AG20443 (cell line): ENCODE measurements around the gene DGKG.

Experiments
- DNase-seq: peaks from one replicate; pipeline ENCODE4 v3.0.0; 2012; ENCODE audit warnings: low spot score, mixed read lengths

DGKG gene

GRCh38 chr3:186108941-186109865 is 252.8 kb downstream of the DGKG start, which contains the start of gene ETV5:
Gene ETV5 (minus strand): TSS chr3:186109089. CDS start chr3:186105868, 3,221 bp downstream.
- peak; percentile 98 for DNase-seq

GRCh38 chr3:186108106-186108940 is 253.7 kb downstream of the DGKG start:
- peak; percentile 58 for DNase-seq

GRCh38 chr3:186107215-186108105 is 254.6 kb downstream of the DGKG start:
- DNase-seq, result peak; percentile 67

- no peak for DNase-seq
Measured at GRCh38 chr3:186105543-186105942, 256.5 kb downstream of the DGKG start.

- DNase-seq, result no peak
Measured at GRCh38 chr3:186102687-186103086, 259.3 kb downstream of the DGKG start.

- DNase-seq, result no peak
Measured at GRCh38 chr3:186100398-186100797, 261.6 kb downstream of the DGKG start.

GRCh38 chr3:186099178-186099577 is 262.9 kb downstream of the DGKG start:
- DNase-seq, result peak; percentile 74

GRCh38 chr3:186098740-186099139 is 263.3 kb downstream of the DGKG start:
- no peak for DNase-seq

GRCh38 chr3:186097663-186098451 is 264.2 kb downstream of the DGKG start:
- peak; percentile 84 for DNase-seq

GRCh38 chr3:186097317-186097662 is 264.7 kb downstream of the DGKG start:
- no peak for DNase-seq
